ENCODE data around the gene SMC3.
"Not testable (repeated sequence)": the region's sequence is repeated elsewhere in the genome, so short reads cannot be mapped to it uniquely, and the experiment has no call there.

SMC3 gene

DNA sequence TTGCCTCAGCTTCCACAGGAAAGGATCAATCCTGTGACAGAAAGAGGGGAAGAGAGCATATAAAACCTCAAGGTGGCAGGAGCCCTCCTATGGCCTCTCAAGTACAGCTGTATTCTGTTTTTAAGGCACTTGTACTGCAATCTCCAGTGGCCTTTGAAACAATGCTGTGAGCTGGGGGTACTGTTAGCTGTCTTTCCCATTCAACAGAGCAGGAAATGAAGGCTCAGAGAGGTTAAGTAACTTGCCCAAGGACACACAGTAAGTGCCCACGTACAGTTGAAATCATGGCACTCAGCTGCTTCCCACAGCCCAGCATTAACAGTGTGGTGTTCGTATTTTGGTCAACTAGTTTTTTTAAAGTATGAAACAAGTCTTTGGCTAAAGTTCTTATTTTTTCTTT, 35.8 kb upstream of the SMC3 start:
- no peaks in the 10 kb centered on the region for H3K9me3 Mint-ChIP-seq
- H3K4me1 Mint-ChIP-seq = no peaks in the 10 kb centered on the region
- H3K27me3 Mint-ChIP-seq (ENCODE audit: low read depth) = peaks cover 42% of the 10 kb centered on the region
- H3K4me3 Mint-ChIP-seq = no peak overlapping the region
- H3K36me3 Mint-ChIP-seq (ENCODE audit: low read depth) = no peaks in the 10 kb centered on the region
- H3K27ac Mint-ChIP-seq = no peak overlapping the region
- TF ChIP-seq, protein P1, sequence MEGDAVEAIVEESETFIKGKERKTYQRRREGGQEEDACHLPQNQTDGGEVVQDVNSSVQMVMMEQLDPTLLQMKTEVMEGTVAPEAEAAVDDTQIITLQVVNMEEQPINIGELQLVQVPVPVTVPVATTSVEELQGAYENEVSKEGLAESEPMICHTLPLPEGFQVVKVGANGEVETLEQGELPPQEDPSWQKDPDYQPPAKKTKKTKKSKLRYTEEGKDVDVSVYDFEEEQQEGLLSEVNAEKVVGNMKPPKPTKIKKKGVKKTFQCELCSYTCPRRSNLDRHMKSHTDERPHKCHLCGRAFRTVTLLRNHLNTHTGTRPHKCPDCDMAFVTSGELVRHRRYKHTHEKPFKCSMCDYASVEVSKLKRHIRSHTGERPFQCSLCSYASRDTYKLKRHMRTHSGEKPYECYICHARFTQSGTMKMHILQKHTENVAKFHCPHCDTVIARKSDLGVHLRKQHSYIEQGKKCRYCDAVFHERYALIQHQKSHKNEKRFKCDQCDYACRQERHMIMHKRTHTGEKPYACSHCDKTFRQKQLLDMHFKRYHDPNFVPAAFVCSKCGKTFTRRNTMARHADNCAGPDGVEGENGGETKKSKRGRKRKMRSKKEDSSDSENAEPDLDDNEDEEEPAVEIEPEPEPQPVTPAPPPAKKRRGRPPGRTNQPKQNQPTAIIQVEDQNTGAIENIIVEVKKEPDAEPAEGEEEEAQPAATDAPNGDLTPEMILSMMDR (IDR thresholded peaks at IDR 0.05; ENCODE audit: unreplicated experiment in 3 of 3) = no peak

DNA sequence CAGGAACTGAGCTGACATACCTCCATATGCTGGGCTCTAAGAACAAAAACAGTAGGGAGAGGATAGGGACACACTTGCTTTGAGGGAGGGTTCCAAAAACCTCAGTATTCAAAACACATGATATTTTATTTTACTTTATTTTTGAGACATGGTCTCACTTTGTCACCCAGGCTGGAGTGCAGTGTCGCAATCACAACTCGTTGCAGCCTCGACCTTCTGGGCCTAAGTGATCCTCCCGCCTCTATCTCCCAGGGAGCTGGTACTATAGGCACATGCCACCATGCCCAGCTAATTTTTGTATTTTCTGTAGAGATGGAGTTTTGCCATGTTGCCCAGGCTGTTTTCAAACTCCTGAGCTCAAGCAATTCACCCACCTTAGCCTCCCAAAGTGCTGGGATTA, 34.9 kb upstream of the SMC3 start:
- not testable (repeated sequence) for H3K36me3 Mint-ChIP-seq (ENCODE audit: low read depth); H3K27ac Mint-ChIP-seq; H3K4me1 Mint-ChIP-seq; H3K9me3 Mint-ChIP-seq; H3K4me3 Mint-ChIP-seq
- H3K27me3 Mint-ChIP-seq (ENCODE audit: low read depth) = peaks cover 42% of the 10 kb centered on the region

DNA sequence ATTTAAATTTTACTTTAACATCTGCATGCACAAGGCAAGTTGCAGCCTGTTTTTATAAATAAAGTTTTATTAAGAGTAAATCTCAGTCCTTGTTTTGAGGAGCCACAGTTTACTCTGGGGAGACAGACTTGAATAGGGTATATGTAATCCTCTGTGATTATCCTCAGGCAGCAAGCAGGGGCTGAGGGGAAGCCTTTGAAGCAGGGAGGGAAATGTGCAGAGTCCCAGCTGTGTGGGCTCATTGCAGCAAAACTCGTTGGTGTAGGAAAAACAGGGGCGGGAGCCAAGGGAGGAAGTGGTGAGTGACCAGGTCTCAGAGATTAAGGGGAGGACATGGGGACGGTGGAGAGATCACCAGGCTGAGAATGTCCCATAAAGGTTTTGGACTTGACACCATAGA, 34.3 kb upstream of the SMC3 start:
- TF ChIP-seq, protein P1 (IDR thresholded peaks at IDR 0.05; ENCODE audit: unreplicated experiment in 3 of 3) = no peak
- Mint-ChIP-seq H3K27ac (peak overlapping the region in 1 of 3 experiments; percentile 21), H3K4me3 (no peak overlapping the region), H3K4me1 (no peaks in the 10 kb centered on the region), H3K27me3 (ENCODE audit: low read depth) (peaks cover 38% of the 10 kb centered on the region), H3K36me3 (ENCODE audit: low read depth) (no peaks in the 10 kb centered on the region), H3K9me3 (no peaks in the 10 kb centered on the region)

DNA sequence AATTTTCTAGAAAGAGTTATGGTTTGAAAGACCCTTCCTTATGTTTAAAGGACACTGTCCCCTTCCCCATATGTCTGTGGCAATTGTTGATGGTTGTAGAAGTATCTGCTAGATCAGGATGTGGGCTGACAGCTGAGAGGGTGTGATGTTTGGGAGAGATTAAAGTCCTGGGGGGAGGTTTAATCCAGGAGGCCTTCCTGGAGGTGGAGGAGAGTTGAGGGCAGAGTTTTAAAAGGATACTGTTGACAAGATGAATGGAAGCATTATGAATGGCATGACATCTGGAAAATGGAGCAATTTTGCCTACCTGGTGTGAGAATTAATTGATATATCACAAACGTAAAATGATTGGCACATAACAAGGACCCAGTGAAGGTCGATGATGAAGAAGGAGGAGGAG, 32.9 kb upstream of the SMC3 start:
- Mint-ChIP-seq H3K4me1 (no peaks in the 10 kb centered on the region), H3K27ac (no peak overlapping the region), H3K27me3 (ENCODE audit: low read depth) (peaks cover 28% of the 10 kb centered on the region), H3K36me3 (ENCODE audit: low read depth) (no peaks in the 10 kb centered on the region), H3K9me3 (no peaks in the 10 kb centered on the region), H3K4me3 (no peak overlapping the region)
- TF ChIP-seq, protein P1 (IDR thresholded peaks at IDR 0.05; ENCODE audit: unreplicated experiment in 3 of 3) = no peak

DNA sequence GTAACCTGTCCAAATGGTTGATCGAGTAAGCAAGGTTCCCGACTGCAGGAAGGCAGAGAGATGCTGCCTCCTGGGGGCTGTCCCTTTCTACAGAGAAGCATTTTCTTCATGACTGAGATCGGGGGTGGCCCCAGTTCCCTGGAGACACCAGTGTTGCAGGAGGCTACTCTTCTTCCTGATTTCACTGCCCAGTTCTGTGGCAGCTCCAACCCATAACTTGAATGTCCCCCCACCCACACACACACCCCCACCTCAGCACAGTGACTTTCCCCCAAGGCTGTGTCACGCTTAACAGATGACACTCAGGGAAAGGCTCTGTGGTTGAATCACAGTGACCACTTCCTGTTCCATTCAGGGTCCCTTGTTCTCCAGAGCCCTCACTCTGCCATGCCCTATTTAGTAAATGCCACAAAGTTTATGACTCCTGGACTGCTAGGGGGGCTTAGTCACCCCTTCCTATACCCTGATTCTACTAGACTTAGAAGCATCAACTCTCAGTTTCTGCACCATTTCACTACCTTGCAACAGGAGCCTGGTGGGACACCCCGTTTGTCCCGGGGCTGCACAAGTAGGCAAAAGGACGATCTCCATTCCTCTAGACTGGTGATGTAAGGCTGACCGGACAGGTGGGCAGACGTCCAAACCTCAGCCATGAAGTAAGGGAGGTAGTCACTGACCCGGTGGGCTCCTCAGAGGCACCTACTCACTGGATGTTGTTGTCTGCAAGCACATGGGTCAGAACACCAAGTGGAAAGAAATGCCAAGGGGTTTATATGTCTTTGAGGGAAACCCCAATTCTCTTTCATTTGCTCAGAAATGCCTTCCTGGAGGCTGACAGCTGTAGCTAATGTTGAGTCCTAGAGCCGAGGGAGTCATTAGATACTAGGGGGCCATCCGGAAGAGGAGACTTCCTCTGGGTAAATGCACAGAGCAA, 31.3 kb upstream of the SMC3 start:
- TF ChIP-seq, protein P1 (IDR thresholded peaks at IDR 0.05; ENCODE audit: unreplicated experiment in 3 of 3) = peak in 1 of 3 experiments; percentile 20
- no peaks in the 10 kb centered on the region for H3K9me3 Mint-ChIP-seq
- no peak overlapping the region for H3K27ac Mint-ChIP-seq
- H3K4me1 Mint-ChIP-seq = no peaks in the 10 kb centered on the region
- no peak overlapping the region for H3K4me3 Mint-ChIP-seq
- H3K36me3 Mint-ChIP-seq (ENCODE audit: low read depth) = no peaks in the 10 kb centered on the region
- peaks cover 11% of the 10 kb centered on the region for H3K27me3 Mint-ChIP-seq (ENCODE audit: low read depth)

DNA sequence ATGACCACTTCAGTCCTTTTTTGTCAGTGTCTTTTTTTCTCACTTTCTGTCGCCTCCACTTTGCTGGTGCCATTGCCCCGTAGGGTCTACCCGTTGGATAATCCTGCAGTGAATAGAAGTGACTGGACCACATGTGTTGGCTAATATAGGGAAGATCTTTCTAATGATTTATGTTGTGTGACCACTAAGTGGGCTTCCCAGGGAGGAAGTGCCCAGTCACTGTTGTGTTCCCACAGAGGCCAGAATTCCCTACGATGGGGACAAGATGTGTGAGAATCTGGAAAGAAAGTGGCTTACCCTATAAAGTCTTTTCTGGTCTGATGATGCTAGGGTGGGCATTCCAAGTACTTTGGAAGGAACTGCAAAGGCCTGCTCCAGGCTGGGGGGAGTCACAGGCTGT, 28.4 kb upstream of the SMC3 start:
- H3K9me3 Mint-ChIP-seq = no peaks in the 10 kb centered on the region
- H3K27ac Mint-ChIP-seq = no peak overlapping the region
- TF ChIP-seq, protein P1 (IDR thresholded peaks at IDR 0.05; ENCODE audit: unreplicated experiment in 3 of 3) = no peak
- H3K27me3 Mint-ChIP-seq (ENCODE audit: low read depth) = peaks cover 11% of the 10 kb centered on the region
- H3K36me3 Mint-ChIP-seq (ENCODE audit: low read depth) = no peaks in the 10 kb centered on the region
- no peak overlapping the region for H3K4me3 Mint-ChIP-seq
- H3K4me1 Mint-ChIP-seq = no peaks in the 10 kb centered on the region

All from nephron (organoid).